HAP-1 (cell line): ENCODE measurements around the gene CLCNKA.
"Not testable (repeated sequence)": the region's sequence is repeated elsewhere in the genome, so short reads cannot be mapped to it uniquely, and the experiment has no call there.

ENCODE experiments used
- DNase-seq, 2 experiments: peaks; one replicate each; pipeline ENCODE4 v3.0.0-alpha.2; 2016 to 2020; ENCODE audit warnings: low spot score in 2 of 2
- H3K27me3 ChIP-seq: fragments of 250-450 bp; sonication (Bioruptor Pico); 2 replicates; pipeline ENCODE4 v1.5.1; 2020; ENCODE audit warnings: low read depth, mild to moderate bottlenecking, moderate library complexity
- H3K36me3 ChIP-seq: fragments of 250-450 bp; sonication (Bioruptor Pico); replicated peaks from 2 replicates; pipeline ENCODE4 v1.5.1; 2020; ENCODE audit warnings: mild to moderate bottlenecking
- H3K4me1 ChIP-seq: fragments of 250-450 bp; sonication (Bioruptor Pico); 2 replicates; pipeline ENCODE4 v1.5.1; 2020; ENCODE audit warnings: mild to moderate bottlenecking
- H3K4me3 ChIP-seq: fragments of 250-450 bp; sonication (Bioruptor Pico); 2 replicates; pipeline ENCODE4 v1.5.1; 2020; ENCODE audit warnings: mild to moderate bottlenecking, moderate library complexity
- H3K9me3 ChIP-seq: fragments of 250-450 bp; sonication (Bioruptor Pico); 2 replicates; pipeline ENCODE4 v1.5.1; 2020; ENCODE audit warnings: mild to moderate bottlenecking, moderate library complexity
- in situ Hi-C: fragments of 300-500 bp; cut with MboI; formaldehyde crosslinking; loops from 3 replicates; pipeline ENCODE4 v1.14.3; 2020; ENCODE audit warnings: low sequenced_read_pairs, inconsistent platforms, mixed read lengths

The CLCNKA gene

DNA sequence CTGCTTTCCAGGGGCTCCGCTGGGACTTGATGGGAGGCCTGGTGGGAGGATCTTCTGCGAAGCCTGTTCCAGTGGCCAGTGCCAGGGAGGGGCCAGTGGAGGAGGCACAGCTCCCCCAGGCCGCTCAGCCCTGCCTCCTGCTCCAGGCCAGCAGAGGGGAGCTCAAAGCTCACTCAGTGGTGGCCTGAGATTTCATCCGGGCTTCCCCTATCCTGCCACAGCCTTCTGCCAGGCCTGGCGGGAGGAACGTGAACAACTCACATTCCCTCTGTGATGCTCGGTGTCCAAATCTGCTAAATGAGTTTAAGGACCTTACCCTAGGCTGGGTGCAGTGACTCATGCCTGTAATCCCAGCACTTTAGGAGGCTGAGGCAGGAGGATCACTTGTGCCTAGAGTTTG is 25.0 kb downstream of the CLCNKA start:
- H3K9me3 ChIP-seq = no peaks in the 10 kb centered on the region
- H3K4me1 ChIP-seq = no peaks in the 10 kb centered on the region
- in situ Hi-C loops = no loop called here
- no peak overlapping the region for H3K4me3 ChIP-seq
- H3K27me3 ChIP-seq = no peaks in the 10 kb centered on the region
- no peaks in the 10 kb centered on the region for H3K36me3 ChIP-seq
- DNase-seq = no peak

DNA sequence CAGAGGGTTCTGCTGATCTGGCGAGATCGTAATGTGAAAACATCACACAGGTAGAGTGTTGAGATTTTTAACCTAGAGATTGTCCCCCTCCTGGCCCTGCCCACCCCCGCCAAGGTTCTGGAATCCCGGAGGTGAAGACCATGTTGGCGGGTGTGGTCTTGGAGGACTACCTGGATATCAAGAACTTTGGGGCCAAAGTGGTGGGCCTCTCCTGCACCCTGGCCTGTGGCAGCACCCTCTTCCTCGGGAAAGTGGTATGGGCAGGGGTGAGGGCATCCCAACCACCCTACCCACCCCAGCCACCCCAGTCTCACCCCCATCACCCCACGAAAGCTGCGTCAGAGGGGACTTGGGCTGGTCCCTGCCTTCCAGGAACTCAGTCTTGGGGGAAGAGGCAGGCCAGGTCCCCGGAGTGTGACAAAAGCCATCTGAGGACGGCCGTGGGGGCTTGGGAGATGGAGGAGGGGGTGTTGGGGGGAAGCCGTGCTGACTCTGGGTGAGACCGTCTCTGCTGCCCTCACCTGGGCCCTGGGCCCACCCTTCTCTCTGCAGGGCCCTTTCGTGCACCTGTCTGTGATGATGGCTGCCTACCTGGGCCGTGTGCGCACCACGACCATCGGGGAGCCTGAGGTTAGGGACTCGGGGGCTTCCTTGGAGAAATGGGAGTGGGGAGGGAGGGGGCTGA is 26.1 kb downstream of the CLCNKA start:
- Histone ChIP-seq H3K36me3 (no peaks in the 10 kb centered on the region), H3K27me3 (no peaks in the 10 kb centered on the region), H3K4me1 (no peaks in the 10 kb centered on the region), H3K9me3 (no peaks in the 10 kb centered on the region), H3K4me3 (peak overlapping the region; percentile 9; the same call in 1 of the 2 replicates)
- no peak for DNase-seq
- in situ Hi-C loops = no loop called here

DNA sequence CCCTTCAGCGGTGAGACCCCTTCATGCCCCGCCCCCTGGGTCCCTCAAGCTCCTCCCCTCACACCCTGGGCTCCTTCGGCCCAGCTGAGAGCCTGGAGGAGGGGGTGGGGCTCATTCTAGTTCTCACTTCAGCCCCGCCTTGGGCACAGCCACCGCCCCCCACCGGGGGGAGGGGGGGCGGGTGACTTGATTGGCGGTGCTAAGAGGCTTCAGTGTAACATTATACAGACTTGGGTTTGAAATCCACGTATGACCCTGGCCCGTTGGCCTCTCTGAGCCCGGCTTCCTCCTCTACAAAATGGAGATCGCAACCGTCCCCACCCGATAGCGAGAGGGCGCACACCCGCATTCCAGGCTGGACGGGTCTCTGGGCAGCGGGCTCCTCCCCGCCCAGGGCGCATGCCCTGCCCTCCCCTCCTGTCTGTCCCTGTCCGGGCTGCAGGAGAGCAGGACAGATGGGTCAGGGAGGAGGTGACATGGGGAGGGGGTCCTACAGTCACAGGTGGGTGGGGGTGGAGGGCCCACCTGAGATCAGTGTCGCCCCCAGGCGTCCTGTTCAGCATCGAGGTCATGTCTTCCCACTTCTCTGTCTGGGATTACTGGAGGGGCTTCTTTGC is 26.8 kb downstream of the CLCNKA start:
- Histone ChIP-seq H3K4me1 (no peaks in the 10 kb centered on the region), H3K27me3 (no peaks in the 10 kb centered on the region), H3K9me3 (no peaks in the 10 kb centered on the region), H3K4me3 (peak overlapping the region; percentile 27), H3K36me3 (no peaks in the 10 kb centered on the region)
- DNase-seq = peak; percentile 87 to 98
- in situ Hi-C loops = no loop called here

DNA sequence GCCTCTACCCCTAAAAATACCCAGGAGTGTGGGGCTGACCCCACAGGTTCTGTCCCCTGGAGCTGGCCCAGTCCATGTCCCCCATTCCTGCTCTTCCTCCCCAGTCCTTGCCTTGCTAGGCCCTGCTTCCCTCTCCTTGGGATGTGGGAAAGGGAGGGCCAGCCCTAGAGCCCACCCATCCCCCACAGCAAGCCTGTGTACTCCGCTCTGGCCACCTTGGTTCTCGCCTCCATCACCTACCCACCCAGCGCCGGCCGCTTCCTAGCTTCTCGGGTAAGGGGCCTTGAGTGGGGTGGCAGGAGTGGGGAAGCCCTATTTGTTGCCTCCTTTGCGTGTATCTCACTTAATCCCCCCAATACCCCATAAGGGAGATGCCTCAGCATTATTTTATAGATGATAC is 28.5 kb downstream of the CLCNKA start:
- H3K27me3 ChIP-seq = no peaks in the 10 kb centered on the region
- no peaks in the 10 kb centered on the region for H3K36me3 ChIP-seq
- H3K4me3 ChIP-seq = no peak overlapping the region
- in situ Hi-C loops = no loop called here
- no peaks in the 10 kb centered on the region for H3K4me1 ChIP-seq
- no peaks in the 10 kb centered on the region for H3K9me3 ChIP-seq
- no peak for DNase-seq

DNA sequence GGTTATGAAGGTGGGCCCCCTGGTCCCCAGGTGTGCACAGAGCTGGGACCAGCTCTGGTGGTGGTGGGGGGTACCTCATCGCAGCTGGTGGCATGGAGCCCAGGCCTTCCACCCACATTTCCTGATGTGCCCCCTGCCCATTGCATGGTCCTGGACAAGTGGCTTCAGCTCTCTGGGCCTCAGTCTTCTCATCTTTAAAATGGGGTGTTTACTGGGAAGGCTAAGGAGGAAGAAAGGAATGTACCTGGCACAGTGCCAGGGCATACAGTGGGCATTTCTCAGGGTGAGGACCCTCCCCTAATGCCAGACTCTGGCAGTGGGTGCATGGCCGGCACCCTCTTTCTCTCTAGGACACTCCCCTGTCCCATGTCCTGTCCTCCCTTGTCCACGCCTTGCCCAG is 29.2 kb downstream of the CLCNKA start:
- Histone ChIP-seq H3K4me1 (peaks cover 3% of the 10 kb centered on the region; the same call in 1 of the 2 replicates), H3K9me3 (no peaks in the 10 kb centered on the region), H3K36me3 (no peaks in the 10 kb centered on the region), H3K4me3 (no peak overlapping the region), H3K27me3 (no peaks in the 10 kb centered on the region)
- DNase-seq = no peak
- in situ Hi-C loops = no loop called here

DNA sequence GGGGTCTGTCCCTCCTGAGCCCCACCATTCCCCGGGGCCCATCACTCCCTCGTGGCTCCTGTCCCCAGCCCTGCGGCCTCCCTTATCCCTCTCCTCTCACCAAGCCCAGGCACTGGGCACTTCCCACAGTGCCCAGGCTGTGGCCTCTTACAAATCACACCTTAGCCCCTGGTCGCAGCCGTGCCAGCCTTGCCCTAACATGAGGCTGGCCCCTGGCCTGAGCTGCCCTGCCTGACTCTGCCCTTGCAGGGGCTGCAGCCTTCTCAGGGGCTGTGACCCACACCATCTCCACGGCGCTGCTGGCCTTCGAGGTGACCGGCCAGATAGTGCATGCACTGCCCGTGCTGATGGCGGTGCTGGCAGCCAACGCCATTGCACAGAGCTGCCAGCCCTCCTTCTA is 30.1 kb downstream of the CLCNKA start:
- H3K27me3 ChIP-seq, DNase-seq, H3K36me3 ChIP-seq, H3K4me1 ChIP-seq, H3K9me3 ChIP-seq, H3K4me3 ChIP-seq, in situ Hi-C loops: not testable (repeated sequence)

DNA sequence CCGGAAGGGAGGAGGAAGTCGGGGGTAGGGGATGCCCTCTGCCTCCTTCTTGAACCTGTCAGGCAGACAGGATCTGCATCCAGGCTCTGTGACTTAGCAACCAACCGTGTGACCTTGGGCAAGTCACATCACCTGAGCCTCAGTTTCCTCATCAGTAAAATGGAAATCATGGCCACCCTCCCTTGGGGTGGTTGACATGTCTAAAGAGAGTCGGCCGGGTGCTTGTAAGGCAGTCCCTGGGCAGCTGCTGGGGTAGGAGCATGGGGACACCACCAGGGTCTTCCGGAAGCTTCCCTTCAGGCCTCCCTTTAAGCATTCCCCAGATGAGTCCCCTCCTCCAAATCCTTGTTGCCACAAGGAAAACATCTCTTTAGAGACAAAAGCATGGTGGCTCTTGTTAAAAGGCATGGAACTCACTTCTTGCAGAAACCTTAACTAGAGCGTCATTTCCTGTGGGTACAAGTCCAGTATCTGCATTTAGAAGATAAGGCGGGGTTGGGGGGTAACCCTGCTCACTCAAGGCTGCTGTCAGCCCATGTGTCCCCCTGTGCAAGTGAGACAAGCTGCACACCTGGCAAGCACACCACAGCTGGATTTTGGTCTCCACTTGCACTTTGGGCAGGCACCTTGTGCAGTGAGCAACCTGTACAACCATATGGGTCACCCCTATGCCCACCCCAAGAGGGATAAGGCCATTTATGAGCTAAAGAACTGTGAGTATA is 32.1 kb downstream of the CLCNKA start:
- no peaks in the 10 kb centered on the region for H3K9me3 ChIP-seq
- H3K4me3 ChIP-seq = no peak overlapping the region
- DNase-seq = no peak
- no peaks in the 10 kb centered on the region for H3K36me3 ChIP-seq
- peaks cover 3% of the 10 kb centered on the region; the same call in 1 of the 2 replicates for H3K4me1 ChIP-seq
- H3K27me3 ChIP-seq = no peaks in the 10 kb centered on the region
- in situ Hi-C loops = no loop called here

DNA sequence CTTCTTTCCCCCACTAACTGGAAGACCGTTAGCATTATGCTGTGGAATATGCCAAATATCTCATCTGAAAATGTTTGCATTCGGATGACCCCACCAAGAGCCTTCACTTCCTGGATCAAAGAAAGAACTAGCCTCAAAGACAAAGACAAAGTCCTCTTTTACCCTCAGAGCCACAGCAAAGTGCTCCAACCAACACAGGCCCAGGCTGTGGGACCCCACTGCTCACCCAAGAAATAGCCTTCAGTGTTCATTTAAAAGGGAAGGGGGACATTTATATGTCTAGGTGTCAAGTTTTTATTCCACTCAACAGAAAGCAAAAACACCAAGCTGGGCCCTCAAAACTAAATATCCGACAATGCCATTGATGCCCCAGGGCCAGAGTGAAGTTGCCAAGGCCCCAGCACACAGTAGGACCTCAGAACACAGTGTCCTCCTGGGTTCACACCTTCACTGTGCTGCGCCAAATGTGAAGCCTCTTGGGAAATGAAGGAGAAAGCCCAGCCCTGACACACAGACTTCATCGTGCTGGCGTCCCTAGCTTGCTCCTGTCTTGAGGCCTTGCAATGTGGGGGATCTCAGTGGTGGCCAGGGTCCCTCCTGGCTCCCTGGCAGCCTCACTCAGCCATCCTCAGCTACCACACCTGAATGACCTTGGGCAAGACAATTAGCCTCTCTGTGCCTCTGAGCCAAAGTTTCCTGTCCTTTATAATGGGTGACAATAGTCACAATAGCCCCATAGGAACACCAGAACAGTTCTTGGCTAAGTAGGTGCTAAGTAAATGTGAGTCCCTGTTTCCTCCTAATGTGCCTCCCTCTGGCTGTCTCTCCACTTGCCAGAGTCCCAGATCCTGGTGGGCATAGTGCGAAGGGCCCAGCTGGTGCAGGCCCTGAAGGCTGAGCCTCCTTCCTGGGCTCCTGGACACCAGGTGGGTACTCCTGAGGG is 33.0 kb downstream of the CLCNKA start:
- no peak for DNase-seq
- H3K9me3 ChIP-seq = no peaks in the 10 kb centered on the region
- H3K36me3 ChIP-seq = no peaks in the 10 kb centered on the region
- no peaks in the 10 kb centered on the region for H3K27me3 ChIP-seq
- in situ Hi-C loops = no loop called here
- H3K4me3 ChIP-seq = no peak overlapping the region
- H3K4me1 ChIP-seq = peaks cover 3% of the 10 kb centered on the region; the same call in 1 of the 2 replicates

DNA sequence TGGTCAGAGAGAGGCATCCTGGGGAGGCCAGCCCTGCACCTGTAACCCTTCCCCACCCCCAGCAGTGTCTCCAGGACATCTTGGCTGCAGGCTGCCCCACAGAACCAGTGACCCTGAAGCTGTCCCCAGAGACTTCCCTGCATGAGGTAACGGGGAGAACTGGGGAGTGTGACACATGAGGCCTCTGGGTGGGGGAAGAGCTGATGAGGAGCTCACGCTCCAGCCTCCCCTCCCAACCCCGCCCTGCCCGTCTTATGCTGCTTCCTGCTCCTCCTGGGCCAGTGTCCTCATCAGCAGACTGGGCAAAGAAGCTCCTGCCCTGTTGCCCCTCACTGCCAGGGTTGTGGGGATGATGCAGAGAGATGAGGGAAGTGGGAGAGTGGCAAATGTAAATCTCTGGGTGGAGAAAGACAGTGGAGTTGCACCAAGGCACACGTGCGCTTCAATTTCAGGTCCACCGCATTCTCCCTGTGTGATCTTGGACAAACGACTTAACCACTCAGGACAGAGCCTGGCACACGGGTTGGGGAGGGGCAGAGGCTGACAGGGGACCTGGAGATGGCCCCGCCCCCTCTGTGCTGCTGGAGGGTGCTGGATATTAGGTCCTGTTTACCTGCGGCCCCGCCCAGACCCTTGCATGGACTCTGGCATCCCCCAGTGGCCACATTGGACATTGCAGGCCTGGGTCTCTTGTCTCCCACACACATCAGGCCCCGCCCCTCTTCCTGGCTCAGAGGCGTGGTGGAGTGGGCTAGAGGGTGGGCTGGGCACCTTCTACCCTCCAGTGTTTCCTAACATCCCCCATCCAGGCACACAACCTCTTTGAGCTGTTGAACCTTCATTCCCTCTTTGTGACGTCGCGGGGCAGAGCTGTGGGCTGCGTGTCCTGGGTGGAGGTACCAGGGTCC is 34.0 kb downstream of the CLCNKA start:
- Histone ChIP-seq H3K27me3 (no peaks in the 10 kb centered on the region), H3K9me3 (no peaks in the 10 kb centered on the region), H3K36me3 (no peaks in the 10 kb centered on the region), H3K4me3 (no peak overlapping the region), H3K4me1 (peaks cover 3% of the 10 kb centered on the region; the same call in 1 of the 2 replicates)
- DNase-seq = peak; percentile 68 to 95
- in situ Hi-C loops = no loop called here

DNA sequence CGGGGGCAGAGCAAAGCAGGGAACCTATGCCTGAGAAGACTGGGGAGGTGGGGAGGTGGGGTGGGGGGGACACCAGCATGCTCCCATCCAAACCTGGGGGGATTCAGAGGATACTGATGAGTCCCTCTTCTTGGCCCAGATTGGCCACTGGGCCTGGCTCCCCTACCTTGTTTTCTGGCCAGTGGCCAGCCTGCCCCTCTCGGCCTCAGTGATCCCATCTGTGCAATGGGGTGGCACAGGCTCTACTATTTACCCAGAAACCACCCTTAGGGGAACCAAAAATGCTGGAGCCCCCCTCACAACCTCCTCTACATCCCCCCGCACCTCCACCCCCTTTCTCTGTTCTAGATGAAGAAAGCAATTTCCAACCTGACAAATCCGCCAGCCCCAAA is 34.7 kb downstream of the CLCNKA start:
- H3K36me3 ChIP-seq, H3K4me3 ChIP-seq, DNase-seq, H3K9me3 ChIP-seq, in situ Hi-C loops, H3K27me3 ChIP-seq, H3K4me1 ChIP-seq: not testable (repeated sequence)

DNA sequence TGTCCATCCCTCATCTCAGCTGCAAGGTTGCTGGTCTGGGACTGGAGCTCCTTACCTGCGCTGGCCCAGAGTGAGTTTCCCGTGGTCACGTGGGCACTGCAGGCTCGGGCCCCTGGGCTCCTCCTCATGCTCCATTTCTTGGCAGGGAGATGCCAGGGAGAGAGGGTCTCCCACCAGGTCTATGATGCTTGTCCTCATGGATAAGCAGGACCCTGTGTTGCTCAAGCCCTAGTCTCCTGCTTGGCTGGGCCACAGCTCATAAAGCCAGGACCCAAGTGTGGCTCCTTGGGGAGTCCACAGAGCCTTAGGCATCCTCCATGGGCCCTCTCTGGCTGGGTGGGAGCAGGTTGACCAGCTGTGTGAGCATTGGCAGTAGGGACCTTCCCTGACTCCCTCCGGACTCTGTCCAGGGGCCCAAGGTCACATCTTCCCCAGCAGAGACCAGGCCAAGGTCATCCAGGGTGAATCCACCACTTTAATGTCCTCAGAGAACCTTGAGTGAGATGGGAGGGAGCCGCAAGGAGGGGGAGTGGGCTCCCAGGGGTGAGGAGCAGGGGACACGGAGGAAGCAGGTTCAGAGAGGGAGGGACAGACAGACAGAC is 35.6 kb downstream of the CLCNKA start:
- DNase-seq, H3K27me3 ChIP-seq, H3K9me3 ChIP-seq, H3K4me1 ChIP-seq, H3K36me3 ChIP-seq, in situ Hi-C loops, H3K4me3 ChIP-seq: not testable (repeated sequence)

DNA sequence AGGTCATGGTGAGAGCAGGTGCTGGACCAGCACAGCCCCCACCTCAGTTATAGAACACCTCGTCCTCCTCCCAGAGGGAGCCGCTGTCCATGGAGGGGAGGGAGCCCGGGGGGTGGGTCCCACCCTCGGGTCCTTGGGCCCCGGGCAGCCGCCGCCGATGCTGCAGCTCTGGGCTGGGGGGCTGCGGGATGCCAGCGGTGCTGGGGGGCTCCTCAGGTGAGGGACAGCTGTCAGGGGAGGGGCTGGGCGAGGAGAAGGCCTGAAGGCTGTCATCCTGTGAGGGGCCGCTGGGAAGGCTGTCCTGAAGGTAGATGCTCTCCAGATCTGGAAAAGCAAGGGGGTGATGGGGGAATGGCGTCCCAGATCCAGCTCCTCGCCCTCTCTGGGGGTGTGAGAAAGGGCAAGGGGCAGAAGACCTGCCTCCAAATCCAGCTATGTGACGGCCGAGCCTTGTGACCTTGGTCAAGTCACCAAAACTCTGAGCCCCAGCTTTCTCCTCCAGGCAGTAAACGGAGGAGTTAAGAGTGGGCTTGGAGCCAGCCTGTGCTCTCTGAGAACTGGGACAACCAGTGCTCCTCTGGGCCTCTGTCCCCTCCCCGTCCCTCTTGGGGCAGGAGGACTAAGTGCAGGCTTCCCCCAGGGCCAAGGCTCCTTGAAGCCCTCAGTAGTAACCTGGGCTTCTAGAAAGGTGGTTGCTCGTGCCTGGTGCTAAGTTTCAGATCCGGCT is 36.7 kb downstream of the CLCNKA start:
- in situ Hi-C loops, H3K4me1 ChIP-seq, DNase-seq, H3K4me3 ChIP-seq, H3K36me3 ChIP-seq, H3K9me3 ChIP-seq, H3K27me3 ChIP-seq: not testable (repeated sequence)
